RWPE2 (cell line): ENCODE data around the gene PDK3.

Experiments
- ATAC-seq: fragments of 200-7000 bp; cut with Tn5 transposase; 3 replicates; pipeline ENCODE4 v1.9.1; 2021; ENCODE audit warnings: low read depth
- DNase-seq: peaks from one replicate; pipeline ENCODE4 v3.0.0-alpha.2; 2020; ENCODE audit warnings: low spot score
- H3K27ac ChIP-seq: fragments of 450-650 bp; 2 replicates; pipeline ENCODE4 v1.5.1; 2017; ENCODE audit warnings: mild to moderate bottlenecking; ENCODE audit not compliant: poor library complexity, severe bottlenecking
- H3K27me3 ChIP-seq: fragments of 250-450 bp; sonication (Bioruptor Pico); 2 replicates; pipeline ENCODE4 v1.5.1; 2021; ENCODE audit warnings: mild to moderate bottlenecking, moderate library complexity; ENCODE audit not compliant: insufficient read depth, poor library complexity, severe bottlenecking
- H3K36me3 ChIP-seq: fragments of 250-450 bp; sonication (Bioruptor Pico); 2 replicates; pipeline ENCODE4 v1.5.1; 2020; ENCODE audit warnings: low read depth, mild to moderate bottlenecking, moderate library complexity
- H3K4me1 ChIP-seq: fragments of 250-450 bp; sonication (Bioruptor Pico); 2 replicates; pipeline ENCODE4 v1.5.1; 2021; ENCODE audit warnings: mild to moderate bottlenecking, moderate library complexity; ENCODE audit not compliant: insufficient read depth, poor library complexity, severe bottlenecking
- H3K4me3 ChIP-seq: fragments of 250-450 bp; sonication (Bioruptor Pico); 2 replicates; pipeline ENCODE4 v1.5.1; 2021; ENCODE audit warnings: mild to moderate bottlenecking, moderate library complexity; ENCODE audit not compliant: severe bottlenecking
- H3K9me3 ChIP-seq: fragments of 250-450 bp; sonication (Bioruptor Pico); 2 replicates; pipeline ENCODE4 v1.5.1; 2021; ENCODE audit warnings: mild to moderate bottlenecking, moderate library complexity; ENCODE audit not compliant: severe bottlenecking
- CTCF ChIP-seq: fragments of 450-650 bp; IDR thresholded peaks from one replicate; pipeline ENCODE4 v1.5.1; 2017; ENCODE audit warnings: mild to moderate bottlenecking, moderate library complexity; ENCODE audit not compliant: poor library complexity, severe bottlenecking

The PDK3 gene

GRCh38 chrX:24508375-24508774, 43.3 kb downstream of the PDK3 start:
- no peaks in the 10 kb centered on the region for H3K36me3 ChIP-seq
- no peaks in the 10 kb centered on the region for H3K27me3 ChIP-seq
- TF ChIP-seq CTCF: no peak
- H3K9me3 ChIP-seq: no peaks in the 10 kb centered on the region
- no peak for ATAC-seq
- no peak overlapping the region for H3K27ac ChIP-seq
- H3K4me3 ChIP-seq: no peak overlapping the region
- no peaks in the 10 kb centered on the region for H3K4me1 ChIP-seq
- DNase-seq: no peak

GRCh38 chrX:24513416-24513815, 48.3 kb downstream of the PDK3 start:
- Histone ChIP-seq H3K27ac (no peak overlapping the region), H3K4me3 (no peak overlapping the region), H3K27me3 (no peaks in the 10 kb centered on the region), H3K36me3 (no peaks in the 10 kb centered on the region), H3K4me1 (no peaks in the 10 kb centered on the region), H3K9me3 (no peaks in the 10 kb centered on the region)
- no peak for TF ChIP-seq CTCF
- DNase-seq: no peak
- no peak for ATAC-seq

- H3K36me3 ChIP-seq: no peaks in the 10 kb centered on the region
- no peaks in the 10 kb centered on the region for H3K9me3 ChIP-seq
- H3K4me1 ChIP-seq: no peaks in the 10 kb centered on the region
- DNase-seq (no peak), ATAC-seq (no peak)
- TF ChIP-seq CTCF: no peak
- no peaks in the 10 kb centered on the region for H3K27me3 ChIP-seq
- H3K4me3 ChIP-seq: no peak overlapping the region
- no peak overlapping the region for H3K27ac ChIP-seq
Measured at GRCh38 chrX:24515447-24515846, 50.4 kb downstream of the PDK3 start.

GRCh38 chrX:24520472-24520871, 55.4 kb downstream of the PDK3 start:
- DNase-seq (no peak), ATAC-seq (no peak)
- no peaks in the 10 kb centered on the region for H3K36me3 ChIP-seq
- H3K27me3 ChIP-seq: no peaks in the 10 kb centered on the region
- no peak overlapping the region for H3K27ac ChIP-seq
- no peak overlapping the region for H3K4me3 ChIP-seq
- TF ChIP-seq CTCF: no peak
- H3K4me1 ChIP-seq: no peaks in the 10 kb centered on the region
- no peaks in the 10 kb centered on the region for H3K9me3 ChIP-seq

- H3K4me3 ChIP-seq: no peak overlapping the region
- H3K36me3 ChIP-seq: no peaks in the 10 kb centered on the region
- no peaks in the 10 kb centered on the region for H3K4me1 ChIP-seq
- no peak for ATAC-seq
- no peak overlapping the region for H3K27ac ChIP-seq
- no peaks in the 10 kb centered on the region for H3K9me3 ChIP-seq
- H3K27me3 ChIP-seq: no peaks in the 10 kb centered on the region
- no peak for DNase-seq
- no peak for TF ChIP-seq CTCF
Measured at GRCh38 chrX:24525455-24525854, 60.4 kb downstream of the PDK3 start.
